Testis (tissue), 2 donors: ENCODE results near the gene ADAM15.

ENCODE experiments used
- POLR2A ChIP-seq: fragments of 450-650 bp; IDR thresholded peaks from one replicate; pipeline ENCODE4 v1.6.1; 2017; ENCODE audit warnings: antibody characterized with exemption, mild to moderate bottlenecking, moderate library complexity
- TF ChIP-seq, protein P1 (sequence below), 3 experiments: fragments of 450-650 bp in 2 of 3; fragments of 200-600 bp in 1 of 3; sonication (generic) in 1 of 3; IDR thresholded peaks; one replicate each; pipeline ENCODE4 v1.5.1; 2016 to 2019; ENCODE audit warnings: antibody characterized with exemption in 3 of 3, mild to moderate bottlenecking in 2 of 3, moderate library complexity in 1 of 3

DNA sequence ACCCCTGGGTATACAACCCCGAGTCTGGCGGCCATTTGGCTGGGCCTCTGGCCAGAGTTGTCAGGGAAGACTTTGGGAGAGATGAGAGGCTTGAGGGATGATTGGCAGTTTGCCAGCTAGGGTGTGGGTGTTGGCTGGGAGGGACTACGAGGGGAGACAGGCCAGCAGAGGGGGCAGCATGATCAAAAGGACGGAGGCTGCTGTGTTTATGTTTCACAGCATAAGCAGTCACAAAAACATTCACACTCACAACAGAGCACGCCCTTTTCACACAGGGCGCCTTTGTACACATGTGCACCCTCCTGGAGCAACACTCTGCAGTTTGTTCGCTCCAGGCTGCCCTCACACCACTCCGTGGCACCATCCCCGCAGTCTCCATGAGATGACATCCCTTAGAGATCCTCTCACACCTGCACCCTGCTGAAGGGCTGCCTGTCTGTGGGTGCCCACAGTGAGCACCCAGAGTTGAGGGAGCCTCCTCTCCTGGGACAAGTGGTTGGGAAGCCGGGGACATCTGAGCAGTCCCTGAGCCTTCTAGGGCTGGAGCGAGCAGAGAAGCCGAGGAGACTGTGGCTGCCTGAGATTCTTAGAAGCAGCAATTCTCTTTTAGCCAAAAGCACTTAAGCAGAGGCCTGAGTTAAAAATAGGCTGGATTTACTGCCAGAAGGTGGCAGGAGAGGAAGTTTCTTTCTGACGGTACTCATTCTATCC lies 43.0 kb downstream of the ADAM15 start:
- TF ChIP-seq, protein P1, sequence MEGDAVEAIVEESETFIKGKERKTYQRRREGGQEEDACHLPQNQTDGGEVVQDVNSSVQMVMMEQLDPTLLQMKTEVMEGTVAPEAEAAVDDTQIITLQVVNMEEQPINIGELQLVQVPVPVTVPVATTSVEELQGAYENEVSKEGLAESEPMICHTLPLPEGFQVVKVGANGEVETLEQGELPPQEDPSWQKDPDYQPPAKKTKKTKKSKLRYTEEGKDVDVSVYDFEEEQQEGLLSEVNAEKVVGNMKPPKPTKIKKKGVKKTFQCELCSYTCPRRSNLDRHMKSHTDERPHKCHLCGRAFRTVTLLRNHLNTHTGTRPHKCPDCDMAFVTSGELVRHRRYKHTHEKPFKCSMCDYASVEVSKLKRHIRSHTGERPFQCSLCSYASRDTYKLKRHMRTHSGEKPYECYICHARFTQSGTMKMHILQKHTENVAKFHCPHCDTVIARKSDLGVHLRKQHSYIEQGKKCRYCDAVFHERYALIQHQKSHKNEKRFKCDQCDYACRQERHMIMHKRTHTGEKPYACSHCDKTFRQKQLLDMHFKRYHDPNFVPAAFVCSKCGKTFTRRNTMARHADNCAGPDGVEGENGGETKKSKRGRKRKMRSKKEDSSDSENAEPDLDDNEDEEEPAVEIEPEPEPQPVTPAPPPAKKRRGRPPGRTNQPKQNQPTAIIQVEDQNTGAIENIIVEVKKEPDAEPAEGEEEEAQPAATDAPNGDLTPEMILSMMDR (IDR thresholded peaks at IDR 0.05): peak in 2 of 3 experiments; percentile 15 to 19
- no peak for TF ChIP-seq POLR2A
